Mucosa of stomach (tissue), 1 donor: Measurements from ENCODE around the gene ADGRD1.

ENCODE experiments used
- H3K27me3 ChIP-seq: one replicate; pipeline ENCODE4 v1.7.0; 2013; ENCODE audit warnings: mild to moderate bottlenecking, low read length; ENCODE audit not compliant: control insufficient read depth, insufficient read depth
- H3K36me3 ChIP-seq: one replicate; pipeline ENCODE4 v1.7.0; 2013; ENCODE audit warnings: low read length; ENCODE audit not compliant: control insufficient read depth, insufficient read depth
- H3K4me1 ChIP-seq: one replicate; pipeline ENCODE4 v1.7.0; 2013; ENCODE audit warnings: mild to moderate bottlenecking, low read length; ENCODE audit not compliant: control insufficient read depth, insufficient read depth
- H3K4me3 ChIP-seq: one replicate; pipeline ENCODE4 v1.7.0; 2013; ENCODE audit warnings: low read length
- H3K9ac ChIP-seq: one replicate; pipeline ENCODE4 v1.7.0; 2013; ENCODE audit warnings: mild to moderate bottlenecking, low read length, moderate library complexity
- H3K9me3 ChIP-seq: one replicate; pipeline ENCODE4 v1.7.0; 2013; ENCODE audit warnings: mild to moderate bottlenecking, low read length, moderate library complexity; ENCODE audit not compliant: control insufficient read depth
- donor health status: Pancreatic carcinoma.

ADGRD1 gene

GRCh38 chr12:131102991-131103668, 149.4 kb downstream of the ADGRD1 start:
- Histone ChIP-seq H3K36me3 (no peaks in the 10 kb centered on the region), H3K9ac (no peak overlapping the region), H3K9me3 (no peaks in the 10 kb centered on the region), H3K27me3 (no peaks in the 10 kb centered on the region), H3K4me1 (no peaks in the 10 kb centered on the region), H3K4me3 (no peak overlapping the region)

GRCh38 chr12:131103669-131104462, 150.2 kb downstream of the ADGRD1 start:
- no peaks in the 10 kb centered on the region for H3K9me3 ChIP-seq
- no peaks in the 10 kb centered on the region for H3K4me1 ChIP-seq
- H3K36me3 ChIP-seq: no peaks in the 10 kb centered on the region
- H3K4me3 ChIP-seq: no peak overlapping the region
- H3K9ac ChIP-seq: no peak overlapping the region
- no peaks in the 10 kb centered on the region for H3K27me3 ChIP-seq

GRCh38 chr12:131104463-131105350, 151.0 kb downstream of the ADGRD1 start:
- H3K27me3 ChIP-seq: no peaks in the 10 kb centered on the region
- H3K4me3 ChIP-seq: no peak overlapping the region
- no peaks in the 10 kb centered on the region for H3K4me1 ChIP-seq
- H3K36me3 ChIP-seq: no peaks in the 10 kb centered on the region
- no peaks in the 10 kb centered on the region for H3K9me3 ChIP-seq
- no peak overlapping the region for H3K9ac ChIP-seq

DNA sequence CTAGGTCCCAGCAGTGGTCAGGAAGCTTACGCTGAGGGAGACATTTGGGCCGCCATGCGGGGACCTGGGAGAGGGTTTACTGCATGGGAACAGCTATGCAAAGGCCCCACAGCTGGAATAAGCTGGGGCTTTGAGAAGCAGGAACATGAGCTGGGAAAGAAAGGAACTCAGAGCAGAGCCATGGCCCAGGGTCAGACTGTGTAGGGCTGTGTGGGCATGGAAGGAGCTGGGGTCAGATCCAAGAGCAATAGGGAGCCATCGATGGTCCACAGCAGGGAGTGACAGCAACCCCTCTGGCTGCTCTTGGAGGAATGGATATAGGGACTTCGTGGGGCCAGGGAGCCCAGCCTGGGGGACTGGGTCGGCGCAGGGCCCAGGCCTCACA, 151.6 kb downstream of the ADGRD1 start:
- Histone ChIP-seq H3K9ac (no peak overlapping the region), H3K36me3 (no peaks in the 10 kb centered on the region), H3K4me1 (no peaks in the 10 kb centered on the region), H3K9me3 (no peaks in the 10 kb centered on the region), H3K4me3 (no peak overlapping the region), H3K27me3 (no peaks in the 10 kb centered on the region)

GRCh38 chr12:131105736-131106348, 152.1 kb downstream of the ADGRD1 start:
- H3K9ac ChIP-seq: no peak overlapping the region
- H3K4me1 ChIP-seq: no peaks in the 10 kb centered on the region
- H3K36me3 ChIP-seq: no peaks in the 10 kb centered on the region
- H3K9me3 ChIP-seq: no peaks in the 10 kb centered on the region
- no peaks in the 10 kb centered on the region for H3K27me3 ChIP-seq
- H3K4me3 ChIP-seq: no peak overlapping the region

DNA sequence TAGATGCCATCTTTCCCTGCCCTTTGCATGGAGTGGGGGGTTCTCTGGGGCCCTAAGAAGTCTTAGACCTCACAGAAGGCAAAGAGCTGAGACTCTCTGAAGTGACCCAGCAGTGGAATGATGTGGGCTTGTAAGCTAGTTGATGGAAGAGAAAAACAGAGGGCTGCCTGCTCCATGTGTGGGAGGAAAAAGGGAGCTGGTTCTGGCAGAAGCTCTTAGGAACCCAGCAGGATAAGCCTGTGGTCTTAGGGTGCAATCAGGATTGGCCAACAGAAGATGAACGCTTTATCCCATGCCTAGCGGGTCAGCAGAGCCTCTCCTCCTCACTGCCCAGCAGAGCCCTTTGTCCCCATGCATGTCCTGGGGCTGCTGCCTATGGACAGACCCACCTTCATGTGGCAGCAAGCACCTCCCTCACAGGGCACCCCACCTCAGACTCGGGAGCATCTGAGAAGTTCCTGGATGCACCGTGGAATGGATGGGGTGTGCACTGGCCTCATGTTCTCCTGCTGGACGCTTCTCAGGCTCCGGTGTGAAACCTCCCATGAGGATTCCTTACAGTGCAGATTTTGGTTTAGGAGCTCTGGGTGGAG, 152.7 kb downstream of the ADGRD1 start:
- Histone ChIP-seq H3K4me1 (no peaks in the 10 kb centered on the region), H3K9me3 (no peaks in the 10 kb centered on the region), H3K4me3 (no peak overlapping the region), H3K27me3 (no peaks in the 10 kb centered on the region), H3K36me3 (no peaks in the 10 kb centered on the region), H3K9ac (no peak overlapping the region)

GRCh38 chr12:131108177-131108955, 154.7 kb downstream of the ADGRD1 start:
- Histone ChIP-seq H3K4me1 (no peaks in the 10 kb centered on the region), H3K4me3 (no peak overlapping the region), H3K36me3 (no peaks in the 10 kb centered on the region), H3K9me3 (no peaks in the 10 kb centered on the region), H3K27me3 (no peaks in the 10 kb centered on the region), H3K9ac (no peak overlapping the region)

DNA sequence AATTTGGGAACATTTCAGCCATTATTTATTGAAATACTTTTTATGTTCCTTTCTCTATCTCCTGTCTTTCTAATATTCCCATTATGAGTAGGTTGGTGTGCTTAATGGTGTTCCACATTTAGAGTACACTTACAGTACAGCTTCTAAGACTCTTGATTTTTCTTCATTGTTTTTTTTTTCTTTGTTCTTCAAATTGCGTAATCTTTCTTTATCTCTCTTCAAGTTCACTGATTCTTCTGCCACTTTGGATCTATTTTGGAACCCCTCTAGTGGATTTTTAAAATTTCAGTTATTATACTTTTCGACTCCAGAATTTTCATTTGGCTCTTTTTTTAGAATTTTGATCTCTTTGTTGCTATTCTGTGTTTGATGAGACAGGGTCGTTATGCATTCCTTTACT, 157.7 kb downstream of the ADGRD1 start:
- Histone ChIP-seq H3K27me3 (no peaks in the 10 kb centered on the region), H3K4me3 (no peak overlapping the region), H3K9ac (no peak overlapping the region), H3K9me3 (no peaks in the 10 kb centered on the region), H3K36me3 (no peaks in the 10 kb centered on the region), H3K4me1 (no peaks in the 10 kb centered on the region)

DNA sequence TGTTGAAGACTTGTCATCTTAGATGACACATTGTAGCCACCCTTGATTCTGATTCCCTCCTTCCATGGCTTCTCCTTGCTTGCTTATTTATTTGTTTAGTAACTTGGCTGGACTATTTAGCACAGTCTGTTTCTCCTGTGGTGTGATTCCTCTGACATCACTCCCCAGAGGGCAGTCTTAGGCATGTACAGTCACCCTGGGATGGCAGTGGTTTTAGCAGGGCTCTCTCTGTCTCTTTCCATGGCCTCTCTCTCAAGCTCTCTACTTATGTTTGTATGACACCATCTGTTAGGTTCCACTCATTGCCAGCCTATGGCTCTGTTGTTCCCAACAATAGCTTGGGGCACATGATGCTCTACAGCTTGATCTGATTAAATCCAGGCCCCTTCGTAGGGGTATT, 158.3 kb downstream of the ADGRD1 start:
- no peaks in the 10 kb centered on the region for H3K36me3 ChIP-seq
- H3K9me3 ChIP-seq: no peaks in the 10 kb centered on the region
- H3K27me3 ChIP-seq: no peaks in the 10 kb centered on the region
- no peak overlapping the region for H3K4me3 ChIP-seq
- H3K4me1 ChIP-seq: no peaks in the 10 kb centered on the region
- no peak overlapping the region for H3K9ac ChIP-seq

DNA sequence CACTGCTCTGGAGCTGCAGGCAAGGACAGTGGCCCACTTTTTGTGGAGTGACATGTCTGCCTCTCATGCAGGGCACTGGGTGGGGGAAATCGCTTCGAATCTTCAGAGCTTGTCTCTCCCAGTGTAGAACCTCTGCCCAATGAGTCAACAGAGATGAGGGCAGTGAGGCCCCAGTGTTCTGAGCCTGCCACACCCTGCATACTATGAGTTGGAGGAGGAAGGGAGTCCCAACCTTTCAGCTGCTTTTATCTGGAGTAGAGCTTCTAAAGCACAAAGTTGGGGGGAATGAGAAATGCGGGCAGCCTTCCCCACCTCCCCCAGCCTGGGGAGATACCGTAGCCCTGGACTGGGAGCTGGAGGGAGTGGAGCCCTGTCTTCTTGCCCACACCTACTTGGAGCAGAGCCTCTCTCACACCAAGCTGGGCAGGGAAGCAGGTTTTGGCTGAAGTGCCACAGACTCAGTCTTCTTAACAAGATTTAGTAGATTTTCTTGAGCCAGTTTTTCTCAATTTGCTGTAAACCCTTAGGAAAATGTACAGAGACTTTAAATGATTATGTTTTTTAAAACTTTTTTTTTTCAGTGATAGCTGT, 159.1 kb downstream of the ADGRD1 start:
- Histone ChIP-seq H3K9ac (no peak overlapping the region), H3K4me1 (no peaks in the 10 kb centered on the region), H3K27me3 (no peaks in the 10 kb centered on the region), H3K4me3 (no peak overlapping the region), H3K36me3 (no peaks in the 10 kb centered on the region), H3K9me3 (no peaks in the 10 kb centered on the region)
